GM18511 (cell line): Measurements from ENCODE around the gene ONECUT2.
"Not testable (repeated sequence)": the region's sequence is repeated elsewhere in the genome, so short reads cannot be mapped to it uniquely, and the experiment has no call there.

Experiments
- ATAC-seq: cut with Tn5 transposase; IDR thresholded peaks from one replicate; pipeline ENCODE4 v1.9.1; 2021; ENCODE audit warnings: mild to moderate bottlenecking, moderate library complexity; ENCODE audit not compliant: unreplicated experiment

Gene ONECUT2

DNA sequence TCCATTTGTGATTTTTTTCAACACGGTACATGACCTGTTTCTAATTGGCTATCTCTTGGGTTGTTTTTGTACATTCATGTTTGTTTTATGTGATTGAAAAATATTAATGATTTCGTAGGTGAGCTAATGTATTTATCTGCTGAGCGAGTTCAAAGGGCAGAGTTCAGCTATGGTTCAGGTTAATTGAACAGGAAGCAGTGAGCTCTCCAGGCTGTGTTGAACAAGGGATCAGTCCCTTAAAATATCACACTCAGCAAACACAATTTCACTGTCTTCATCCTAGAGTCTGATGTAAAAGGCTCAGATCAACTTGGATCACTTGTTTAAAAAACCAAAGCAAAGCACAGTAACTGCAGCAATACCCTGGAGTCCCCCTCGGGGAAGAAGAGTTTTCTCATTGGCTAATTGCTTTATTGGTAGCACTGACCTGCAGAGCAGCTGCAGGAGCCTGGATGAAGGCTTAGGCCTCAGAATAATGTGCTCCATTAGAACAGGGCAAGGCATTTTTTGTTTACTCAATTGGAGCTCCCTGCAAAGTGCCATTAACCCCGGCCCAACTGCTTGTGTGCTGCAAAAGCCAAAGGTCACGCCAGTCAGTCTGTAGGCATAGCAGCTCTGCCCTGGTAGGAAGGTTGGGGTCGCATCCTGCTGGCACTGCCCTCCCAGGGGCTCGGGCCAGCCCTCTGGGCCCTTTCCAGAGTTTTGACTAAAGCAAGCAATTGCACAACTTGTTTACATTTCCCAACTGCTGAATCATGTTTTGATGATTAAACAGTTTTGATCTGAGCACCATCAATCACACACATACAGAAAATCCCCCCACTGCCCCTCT is 10.5 kb downstream of the ONECUT2 start:
- ATAC-seq = no peak

DNA sequence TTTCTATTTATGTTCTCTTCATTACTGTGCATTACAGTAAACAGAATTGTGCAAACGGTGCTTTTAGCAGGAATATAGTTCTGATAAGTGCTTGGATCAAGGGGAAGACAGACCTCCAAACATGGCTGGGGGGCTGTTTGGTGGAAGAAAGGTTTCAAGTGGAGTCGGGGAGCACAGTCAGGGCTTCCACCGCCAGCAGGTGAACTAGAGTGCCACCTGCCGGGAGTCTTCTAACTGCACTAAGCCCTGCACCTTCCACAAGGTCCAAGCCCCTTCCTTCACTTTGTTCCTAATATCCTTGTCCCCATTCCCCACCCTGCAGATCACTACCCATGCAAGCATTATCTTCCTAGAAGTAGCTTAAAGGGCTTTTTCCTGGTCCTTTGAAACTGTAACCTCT is 11.1 kb downstream of the ONECUT2 start:
- ATAC-seq = no peak

DNA sequence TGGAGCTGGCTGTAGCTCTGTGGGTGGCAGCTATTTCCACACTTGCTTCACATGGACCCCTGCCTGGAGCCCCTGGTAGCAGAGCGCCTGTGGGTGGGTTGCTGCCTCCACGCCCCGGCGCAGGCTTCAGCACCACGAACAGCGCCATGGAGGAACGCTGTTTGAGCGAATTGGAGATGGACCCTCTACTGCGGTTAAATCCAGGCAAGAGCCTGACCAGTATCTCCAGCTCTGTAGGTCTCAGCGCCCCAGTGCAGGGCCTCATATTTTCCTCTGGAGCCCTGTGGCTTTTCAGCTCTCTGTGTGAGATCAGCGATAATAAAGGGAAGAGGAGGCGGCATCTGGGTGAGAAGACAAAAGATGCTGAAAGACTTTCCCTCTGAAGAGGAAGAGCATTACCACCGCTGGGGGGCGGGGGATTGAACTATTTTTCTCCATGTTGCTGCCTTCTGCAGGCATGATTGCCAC is 12.0 kb downstream of the ONECUT2 start:
- no peak for ATAC-seq

DNA sequence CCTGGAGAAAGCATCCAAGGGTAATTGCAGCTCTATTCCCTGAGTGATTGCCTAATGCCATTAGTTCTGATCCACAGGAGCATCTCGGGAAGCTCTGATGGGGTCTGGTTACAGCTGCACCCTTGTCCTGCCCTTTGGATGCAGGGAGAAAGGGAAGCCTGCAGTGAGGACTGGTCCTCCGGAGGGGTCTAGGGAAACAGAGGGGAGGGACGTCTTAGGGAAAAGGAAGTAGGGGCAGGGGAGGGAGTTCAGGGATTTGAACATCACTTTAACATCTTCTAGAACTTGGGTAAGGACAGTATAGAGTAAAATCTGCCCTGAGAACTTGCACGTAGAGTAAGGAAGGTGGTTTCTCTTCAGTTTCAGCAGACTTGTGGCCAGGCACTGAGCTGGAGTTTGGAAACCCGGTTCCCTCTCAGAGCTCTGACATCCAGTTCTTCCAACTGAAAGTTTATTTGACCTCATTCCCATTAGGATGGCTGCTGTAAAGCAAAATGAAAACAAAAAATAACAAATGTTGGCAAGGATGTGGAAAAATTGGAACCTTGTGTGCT is 20.5 kb downstream of the ONECUT2 start:
- no peak for ATAC-seq

DNA sequence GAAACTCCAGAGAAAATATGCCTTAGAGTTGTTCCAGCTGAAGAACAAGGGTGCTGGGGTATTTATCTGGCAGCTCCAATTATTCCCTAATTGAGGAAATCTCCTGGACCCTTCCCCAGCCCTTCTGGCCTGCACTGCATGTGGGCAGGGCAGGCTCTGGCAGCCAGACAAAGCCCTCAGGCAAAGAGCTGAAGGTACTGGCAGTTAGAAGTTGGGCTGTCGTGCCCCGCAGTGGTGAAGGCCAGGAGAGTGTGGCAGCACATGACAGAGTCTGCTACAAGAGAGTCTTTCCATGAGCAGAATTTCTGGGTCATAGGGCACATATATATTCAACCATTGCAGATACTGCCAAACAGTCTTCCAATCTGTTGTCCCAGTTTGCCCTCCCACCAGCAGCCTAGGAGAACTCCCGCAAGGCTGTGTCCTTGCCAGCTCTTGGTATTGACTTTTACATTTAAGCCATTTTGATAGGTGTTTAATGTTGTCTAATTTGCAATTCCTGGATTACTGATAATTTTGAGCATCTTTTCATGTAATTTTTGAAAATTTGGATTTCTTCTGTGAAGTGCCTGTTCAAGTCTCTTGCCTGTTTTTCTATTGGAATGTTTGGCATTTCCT is 26.6 kb downstream of the ONECUT2 start:
- no peak for ATAC-seq

DNA sequence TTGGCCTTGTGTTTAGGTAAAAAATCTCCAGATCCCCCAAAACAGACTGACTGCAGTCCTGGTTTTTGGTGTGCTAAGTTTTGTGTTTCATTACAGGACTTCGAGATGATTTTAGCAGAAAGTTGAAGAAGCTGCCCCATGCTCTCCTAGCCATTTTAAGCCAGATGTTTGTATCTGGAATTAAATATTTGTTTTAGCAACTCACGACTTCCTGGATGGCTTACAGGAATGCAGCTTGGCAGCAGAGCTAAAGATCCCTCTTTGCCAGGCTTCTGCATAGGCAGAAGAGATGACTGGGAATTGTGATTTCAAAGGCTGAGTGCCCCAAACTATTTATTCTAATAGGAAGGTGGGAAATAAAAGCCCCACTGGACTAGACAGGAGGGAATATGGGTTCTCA is 31.1 kb downstream of the ONECUT2 start:
- no peak for ATAC-seq

DNA sequence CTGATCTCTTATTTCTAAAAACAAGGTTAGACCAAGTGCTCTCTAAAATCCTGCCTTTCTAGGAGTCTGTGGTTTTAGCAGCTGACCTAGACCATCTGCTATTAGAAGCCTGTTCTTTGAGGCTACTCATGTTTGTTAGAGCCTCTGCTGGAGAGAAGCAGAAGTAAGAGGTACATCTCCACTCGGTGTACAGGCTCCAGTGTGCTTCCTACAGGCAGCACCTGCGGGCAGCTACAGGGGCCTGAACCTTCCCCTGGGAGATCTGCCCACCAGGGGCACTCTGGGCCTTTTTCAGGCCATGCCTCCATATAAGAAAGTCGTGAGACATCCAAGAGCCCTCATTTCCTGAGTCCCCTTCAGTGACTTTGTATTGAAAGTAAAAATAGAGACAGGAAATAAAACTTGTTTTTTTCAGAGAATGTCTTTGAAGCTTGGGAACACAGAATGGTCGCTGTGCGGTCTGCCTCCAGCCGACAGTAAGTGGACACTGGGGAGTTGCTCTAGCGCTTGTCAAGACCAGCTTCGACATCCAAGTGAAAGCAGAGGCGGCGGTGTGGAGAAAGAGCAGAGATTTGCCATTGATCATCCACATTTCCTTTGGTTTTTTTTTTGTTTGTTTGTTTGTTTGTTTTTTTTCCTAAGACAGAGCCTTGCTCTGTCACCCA is 31.7 kb downstream of the ONECUT2 start:
- no peak for ATAC-seq

DNA sequence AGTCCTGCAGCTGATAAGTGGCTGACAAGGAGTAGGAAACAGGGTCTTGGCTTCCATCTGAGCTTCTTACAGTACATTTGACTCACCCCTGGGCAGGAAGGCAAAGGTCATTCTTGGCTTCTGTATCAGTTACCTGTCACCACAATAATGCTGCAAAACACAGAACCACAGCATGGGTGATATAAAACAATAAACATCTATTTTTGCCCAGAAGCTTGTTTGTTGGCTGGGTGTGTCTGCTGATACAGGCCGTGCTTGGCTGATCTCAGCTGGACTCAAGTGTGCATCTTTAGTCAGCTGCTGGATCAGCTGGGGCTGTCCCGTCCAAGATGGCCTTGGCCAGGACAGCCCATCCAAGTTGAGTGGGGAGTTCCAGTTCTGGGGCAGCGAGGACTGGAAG is 34.7 kb downstream of the ONECUT2 start:
- ATAC-seq = no peak

DNA sequence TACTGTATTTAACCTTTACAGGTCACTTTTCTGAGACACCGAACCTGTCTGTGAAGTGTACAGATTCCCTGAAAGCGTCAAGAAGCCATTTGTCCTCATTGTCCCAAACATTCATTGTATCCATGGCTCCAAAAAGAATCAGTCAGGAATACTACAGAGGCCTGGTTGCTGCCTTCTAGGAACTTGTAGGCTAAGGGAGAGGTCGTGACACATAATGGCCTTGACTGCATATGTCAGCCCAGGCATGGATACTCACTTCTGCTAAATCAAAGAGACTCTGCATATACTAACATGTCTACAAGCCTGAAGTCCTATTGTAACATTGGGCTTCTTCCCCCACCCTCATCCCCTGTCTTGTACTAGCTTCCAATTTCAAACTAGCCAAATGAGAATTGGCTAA is 40.2 kb downstream of the ONECUT2 start:
- no peak for ATAC-seq

GRCh38 chr18:57475903-57476302 is 40.7 kb downstream of the ONECUT2 start:
- no peak for ATAC-seq

GRCh38 chr18:57480733-57481132 is 45.6 kb downstream of the ONECUT2 start:
- ATAC-seq = no peak

DNA sequence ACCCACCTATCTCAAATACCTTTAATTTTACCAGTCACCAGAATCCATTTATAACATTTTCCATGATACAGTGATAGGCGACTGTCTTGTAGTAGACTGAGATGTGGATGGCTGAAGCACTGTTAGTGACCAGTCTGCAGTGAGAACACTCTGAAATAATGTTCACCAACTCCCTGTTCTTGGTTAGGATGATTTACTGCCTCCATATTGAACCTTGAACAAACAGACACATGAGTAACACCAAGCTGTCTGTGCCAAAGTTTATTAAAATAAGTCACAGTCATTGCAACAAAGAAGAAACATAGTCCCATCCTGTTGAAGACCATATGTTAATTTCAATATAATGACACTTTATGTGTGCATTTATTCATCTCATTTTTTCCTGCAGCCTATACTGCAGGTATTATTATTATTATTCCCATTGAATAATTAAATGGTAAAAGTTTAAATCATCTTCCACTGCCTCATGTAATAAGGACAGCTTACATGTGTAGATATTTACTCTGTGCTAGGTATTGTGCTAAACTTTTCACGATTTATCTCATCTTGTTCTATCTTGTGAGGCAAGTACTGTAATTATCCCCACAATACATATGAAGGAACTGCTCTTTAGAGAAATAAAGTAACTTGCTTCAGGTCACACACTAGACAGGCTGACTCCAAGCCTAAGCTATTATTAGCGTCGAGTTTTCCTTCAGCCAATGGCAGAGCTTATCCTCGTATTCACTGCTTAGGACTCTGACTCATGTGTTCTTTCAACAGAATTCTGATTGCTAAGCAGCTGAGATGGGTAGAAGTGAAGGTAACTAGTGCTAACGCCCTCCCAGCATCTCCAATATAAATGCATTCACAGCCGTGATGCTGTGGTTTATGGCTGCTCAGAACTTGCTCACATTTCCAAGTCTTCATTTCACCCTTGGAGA is 62.5 kb downstream of the ONECUT2 start:
- ATAC-seq = no peak

DNA sequence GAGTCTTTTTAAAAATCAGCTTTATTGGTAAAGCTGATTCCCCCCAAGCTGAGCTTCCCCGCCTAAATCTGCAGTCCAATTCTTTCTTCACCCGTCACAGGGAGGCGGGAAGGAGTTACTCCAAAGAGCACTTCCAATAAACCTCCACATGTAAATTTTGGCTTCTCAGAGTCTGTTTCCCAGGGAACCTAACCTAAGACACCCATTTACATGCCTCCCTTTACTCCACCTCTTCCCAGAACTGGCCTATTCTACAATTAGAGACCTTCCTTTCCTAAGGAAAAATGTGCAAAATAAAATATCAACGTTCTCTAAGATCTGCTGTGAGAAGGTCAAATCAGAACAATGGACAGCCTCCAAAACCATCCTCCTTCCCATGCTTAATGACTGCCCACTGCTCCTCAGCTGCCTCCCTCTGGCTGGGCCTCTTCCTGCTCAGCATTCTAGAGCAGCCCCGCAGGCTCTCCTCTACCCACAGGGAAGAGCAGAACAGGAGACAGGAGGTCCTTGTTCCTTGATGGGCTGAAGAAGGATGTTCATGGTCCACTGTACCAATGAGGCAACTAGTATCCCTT is 63.6 kb downstream of the ONECUT2 start:
- no peak for ATAC-seq

GRCh38 chr18:57502624-57503023 is 67.5 kb downstream of the ONECUT2 start:
- no peak for ATAC-seq

DNA sequence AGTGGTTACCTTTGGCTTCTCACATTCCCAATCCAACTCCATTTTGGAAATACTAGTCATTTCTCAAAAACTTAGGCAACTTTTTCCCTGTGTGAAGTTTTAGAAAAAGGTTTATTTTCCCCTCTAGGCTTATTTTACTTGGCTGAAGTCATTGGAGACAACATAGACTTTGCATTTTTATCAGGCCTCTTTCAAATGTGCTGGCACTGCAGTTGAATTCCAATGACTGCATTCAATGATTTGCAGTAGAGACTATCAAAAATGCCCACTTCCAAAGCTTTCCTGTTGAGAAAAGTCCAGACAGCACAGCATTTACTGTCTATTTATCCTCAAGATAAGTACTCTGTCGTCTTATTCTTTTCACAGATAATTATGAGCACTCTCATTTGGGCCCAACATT is 70.1 kb downstream of the ONECUT2 start:
- no peak for ATAC-seq

GRCh38 chr18:57516056-57516455 is 80.9 kb downstream of the ONECUT2 start:
- ATAC-seq = no peak

DNA sequence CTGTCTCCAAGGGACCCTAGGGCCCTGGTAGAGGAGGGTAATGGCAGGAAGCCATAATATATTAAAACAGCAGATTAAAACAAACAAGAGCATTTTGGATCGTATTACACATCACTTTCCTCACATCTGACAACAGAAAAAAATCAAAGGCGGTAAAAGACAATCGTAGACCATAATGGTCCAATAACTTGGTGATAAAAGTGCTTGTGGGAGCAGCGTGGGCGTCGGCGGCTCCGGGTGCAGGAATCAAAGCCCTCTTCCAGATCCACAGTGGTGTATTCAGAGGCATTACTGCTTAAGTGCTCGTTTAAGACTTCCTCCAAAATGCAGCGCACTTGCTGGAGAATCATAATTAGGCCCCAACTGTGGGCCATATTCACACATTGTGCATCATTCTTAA is 83.4 kb downstream of the ONECUT2 start:
- no peak for ATAC-seq

DNA sequence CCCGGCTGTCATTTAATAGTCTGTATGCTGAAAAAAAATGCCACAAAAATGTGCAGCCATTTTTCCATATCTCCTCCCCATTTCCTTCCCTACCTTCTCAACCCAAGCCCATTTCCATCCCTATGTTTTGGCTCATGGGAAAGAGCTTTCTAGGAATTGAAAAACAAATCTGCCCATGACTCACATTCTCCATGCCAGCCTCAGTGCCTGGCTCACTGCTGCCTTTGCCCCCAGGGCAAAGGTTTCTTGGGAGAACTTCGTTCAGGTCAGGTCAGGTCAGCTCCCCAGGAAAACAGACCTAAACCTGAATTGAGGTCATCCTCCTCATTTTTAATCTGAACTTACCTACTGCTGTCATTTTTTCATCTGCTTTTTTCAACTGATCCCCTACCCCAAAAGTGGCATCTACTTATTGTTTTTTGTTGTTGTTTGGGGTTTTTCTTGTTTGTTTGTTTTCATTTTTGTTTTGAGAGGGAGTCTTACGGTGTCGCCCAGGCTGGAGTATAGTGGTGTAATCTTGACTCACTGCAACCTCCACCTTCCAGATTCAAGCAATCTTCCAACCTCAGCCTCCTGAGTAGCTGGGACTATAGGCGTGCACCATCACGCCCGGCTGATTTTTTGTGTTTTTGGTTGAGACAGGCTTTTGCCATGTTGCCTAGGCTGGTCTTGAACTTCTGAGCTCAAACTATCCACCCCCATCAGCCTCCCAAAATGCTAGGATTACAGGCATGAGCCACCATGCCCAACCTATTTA is 84.7 kb downstream of the ONECUT2 start:
- ATAC-seq = no peak

DNA sequence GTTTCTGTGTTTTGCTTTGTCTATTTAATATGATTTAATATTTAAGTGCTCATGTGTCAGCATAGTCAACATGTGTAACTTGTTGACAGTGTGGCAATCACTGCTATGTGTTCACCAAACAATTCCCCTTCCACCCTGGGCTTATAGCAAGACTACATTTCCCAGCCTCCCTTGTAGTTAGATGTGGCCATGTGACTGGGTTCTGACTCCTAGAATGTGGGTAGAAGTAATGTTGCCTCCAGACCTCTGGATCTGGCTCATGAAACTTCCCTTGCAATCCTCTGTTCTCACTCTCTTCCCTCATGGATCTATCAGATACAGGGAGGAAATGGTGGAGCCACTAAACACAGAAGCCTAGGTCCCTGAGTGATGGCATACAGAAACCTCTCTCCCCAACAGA is 87.2 kb downstream of the ONECUT2 start:
- not testable (repeated sequence) for ATAC-seq
